GM15510 (cell line): ENCODE data around the gene ATP13A5.

Source experiments
- POLR2A ChIP-seq: IDR thresholded peaks from 3 replicates; pipeline ENCODE4 v1.6.1; 2011; ENCODE audit warnings: borderline replicate concordance; ENCODE audit not compliant: insufficient read length; ENCODE audit errors: extremely low read depth

Gene ATP13A5

DNA sequence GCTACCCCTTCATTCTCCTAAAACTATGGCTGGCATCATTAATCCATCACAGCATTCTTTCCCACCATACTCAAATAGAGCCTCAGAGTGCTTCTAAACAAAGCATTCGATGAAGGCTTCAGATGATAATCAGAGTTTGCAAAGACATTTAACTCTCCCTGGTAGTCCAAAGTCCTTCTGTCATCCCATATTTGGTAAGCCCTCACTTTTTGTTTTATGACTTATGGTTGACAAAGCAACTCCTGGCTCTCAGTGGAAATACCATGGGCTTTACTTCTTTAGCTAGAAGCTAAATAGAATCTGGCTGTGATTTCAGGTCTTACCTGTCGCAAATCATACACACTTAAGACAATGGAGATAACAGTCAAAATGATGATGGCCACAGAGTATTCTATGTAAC, 27.8 kb downstream of the ATP13A5 start:
- no peak for TF ChIP-seq POLR2A

DNA sequence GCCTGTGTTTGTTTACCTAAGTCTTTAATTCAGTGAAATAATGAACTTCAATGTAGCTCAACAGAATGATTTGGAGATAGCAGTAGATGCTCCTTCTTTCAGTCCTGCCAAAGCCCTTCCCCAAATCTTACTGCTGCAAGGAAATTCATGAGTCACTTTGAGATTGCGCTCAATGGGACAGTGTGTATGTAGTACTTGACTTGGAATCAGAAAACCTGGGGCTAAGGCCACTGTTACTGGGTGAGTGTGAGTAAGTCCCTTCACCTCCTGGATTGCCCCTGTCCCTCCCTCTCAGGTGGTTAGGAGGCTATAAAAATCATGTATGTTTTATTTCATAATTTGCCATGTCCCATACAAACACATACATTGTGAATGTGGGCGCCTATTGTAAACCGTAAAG, 29.9 kb downstream of the ATP13A5 start:
- TF ChIP-seq POLR2A: no peak

DNA sequence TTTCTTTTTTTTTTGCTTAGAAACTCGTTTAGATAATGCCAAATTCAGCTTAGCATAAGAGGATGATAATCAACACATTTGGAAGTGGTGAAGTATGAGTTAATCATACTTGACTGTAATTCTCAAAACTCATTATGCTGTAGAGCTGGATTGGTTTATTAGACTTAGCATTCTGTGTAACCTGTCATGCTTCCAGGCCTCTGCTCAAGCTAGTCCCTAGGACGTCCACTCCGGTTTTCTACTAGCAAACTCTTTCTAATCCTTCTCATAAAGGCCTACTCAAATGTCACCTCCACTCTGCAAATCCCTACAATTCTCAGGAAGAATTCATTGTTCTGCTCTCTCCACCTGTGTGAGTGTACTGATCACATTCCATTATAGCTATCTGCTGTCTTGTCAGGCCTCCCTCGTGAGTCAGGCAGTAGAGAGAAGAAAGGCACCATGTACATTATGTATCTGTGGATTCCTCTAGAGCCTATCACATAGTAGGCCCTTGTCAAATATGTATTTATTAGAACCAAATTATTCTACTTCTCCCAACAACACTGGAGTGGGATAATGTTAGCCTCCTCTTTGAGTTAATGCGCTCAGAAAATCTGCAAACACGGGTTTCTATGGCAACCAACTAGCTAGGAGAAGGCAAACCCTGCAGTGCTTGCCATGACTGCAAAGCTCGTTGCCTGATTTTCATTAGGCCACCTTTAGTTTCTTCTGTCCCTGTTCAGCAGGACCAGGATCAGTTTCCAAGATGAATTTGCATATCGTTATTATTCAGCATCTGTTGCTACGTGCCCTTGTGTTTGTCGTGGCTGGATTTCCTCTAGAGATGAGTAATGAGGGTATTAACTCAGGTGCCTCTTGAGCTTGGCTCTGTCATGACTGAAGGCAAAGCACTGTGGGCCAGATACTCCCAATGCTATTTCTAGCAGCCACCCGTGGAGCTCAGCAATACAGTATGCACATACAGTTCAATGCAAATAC, 30.7 kb downstream of the ATP13A5 start:
- TF ChIP-seq POLR2A: no peak

DNA sequence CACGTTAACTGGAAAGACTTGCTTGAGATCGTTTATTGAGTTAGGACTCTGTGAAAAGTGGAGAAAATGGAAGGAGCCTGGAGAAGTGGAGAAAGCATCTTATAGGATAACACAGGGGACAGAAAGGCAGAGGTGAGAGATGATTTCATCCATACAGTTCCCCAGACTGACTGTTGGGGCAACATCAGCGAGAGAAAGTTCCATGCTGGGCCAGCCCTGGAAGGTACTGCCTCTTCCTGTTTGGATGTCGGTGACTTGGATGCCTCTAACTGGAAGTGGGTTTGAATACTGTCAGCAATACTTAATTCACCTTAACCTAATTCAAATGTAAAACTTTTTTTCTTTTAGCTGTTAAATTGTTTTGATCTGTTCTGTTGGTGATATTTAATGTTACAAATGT, 32.3 kb downstream of the ATP13A5 start:
- TF ChIP-seq POLR2A: no peak

DNA sequence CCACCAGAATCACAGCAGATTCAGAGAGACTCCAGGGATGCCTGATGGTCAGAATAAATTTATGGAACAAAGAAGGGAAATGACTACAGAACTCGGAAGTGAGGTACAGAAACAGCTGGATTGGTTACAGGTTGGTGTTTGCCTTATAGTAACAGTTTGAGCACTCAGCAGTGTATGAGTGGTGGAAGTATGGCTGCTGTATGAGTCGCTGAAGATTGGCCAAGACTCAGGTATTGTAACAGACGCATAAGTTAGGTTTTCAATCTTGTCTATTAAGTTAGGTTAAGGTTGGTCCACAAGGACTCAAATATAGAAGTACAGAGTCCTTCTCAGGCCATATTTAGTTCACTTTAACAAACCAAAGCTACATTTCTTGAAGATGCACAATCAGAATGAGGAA, 33.1 kb downstream of the ATP13A5 start:
- TF ChIP-seq POLR2A: no peak

DNA sequence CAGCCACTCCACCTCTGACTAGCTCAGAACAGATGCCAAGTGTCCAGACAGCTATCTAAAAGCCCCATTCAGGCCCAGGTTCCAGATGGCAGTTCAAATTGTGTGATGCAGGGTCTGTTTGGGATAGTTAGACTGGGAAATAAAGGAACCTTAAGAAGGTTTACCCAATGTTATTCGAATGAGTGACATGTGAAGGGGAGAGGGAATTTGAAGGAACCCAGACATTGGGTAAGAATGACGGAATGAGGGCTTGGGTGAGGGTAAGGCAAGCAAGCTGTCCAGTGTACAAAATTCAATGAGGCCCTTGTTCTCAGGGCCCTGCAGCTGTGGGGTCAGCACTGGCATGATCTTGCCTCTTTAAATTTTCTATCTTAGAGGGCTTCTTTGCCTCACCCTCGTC, 34.1 kb downstream of the ATP13A5 start:
- no peak for TF ChIP-seq POLR2A

DNA sequence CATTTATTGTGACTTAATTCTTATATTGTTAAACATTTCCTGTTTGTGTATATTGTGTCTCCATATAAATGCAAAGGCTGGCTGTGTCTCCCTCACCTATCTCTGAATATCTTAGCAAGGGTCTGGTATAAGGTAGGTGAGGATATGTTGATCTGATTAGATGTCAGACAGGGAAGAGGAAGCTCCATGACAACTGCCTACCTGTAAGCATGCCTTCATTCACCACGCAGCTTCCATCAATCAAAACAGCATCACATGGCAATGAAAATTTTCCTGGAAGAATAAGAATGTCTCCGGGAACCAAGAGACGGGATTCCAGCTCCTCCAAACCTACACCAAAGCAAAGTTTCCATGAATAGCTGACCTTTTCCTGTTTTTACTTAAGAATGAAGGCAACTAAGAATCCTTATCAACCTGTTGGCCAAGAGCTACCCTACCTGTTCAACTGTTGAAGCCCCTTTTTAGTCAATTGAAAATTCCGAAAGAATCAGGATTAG, 34.8 kb downstream of the ATP13A5 start:
- no peak for TF ChIP-seq POLR2A

DNA sequence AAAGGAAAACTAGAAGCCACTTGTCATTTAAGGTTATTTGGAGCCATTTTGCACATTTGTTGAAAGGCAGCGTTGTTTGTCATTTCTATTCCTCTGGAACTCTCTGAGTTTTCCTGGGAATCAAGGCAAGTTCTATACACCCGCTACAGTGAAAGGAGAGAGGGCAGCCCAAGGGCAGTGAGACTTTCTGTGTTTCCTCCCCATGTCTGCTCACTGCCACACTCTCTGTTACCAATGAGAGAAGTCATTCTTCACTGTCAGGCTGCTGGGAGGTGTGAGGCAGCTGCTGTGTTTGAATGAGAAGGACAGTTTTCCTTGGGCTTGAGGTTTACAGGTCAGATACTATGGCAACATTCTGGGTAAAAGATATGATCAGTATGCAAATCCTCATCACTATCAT, 36.0 kb downstream of the ATP13A5 start:
- no peak for TF ChIP-seq POLR2A

DNA sequence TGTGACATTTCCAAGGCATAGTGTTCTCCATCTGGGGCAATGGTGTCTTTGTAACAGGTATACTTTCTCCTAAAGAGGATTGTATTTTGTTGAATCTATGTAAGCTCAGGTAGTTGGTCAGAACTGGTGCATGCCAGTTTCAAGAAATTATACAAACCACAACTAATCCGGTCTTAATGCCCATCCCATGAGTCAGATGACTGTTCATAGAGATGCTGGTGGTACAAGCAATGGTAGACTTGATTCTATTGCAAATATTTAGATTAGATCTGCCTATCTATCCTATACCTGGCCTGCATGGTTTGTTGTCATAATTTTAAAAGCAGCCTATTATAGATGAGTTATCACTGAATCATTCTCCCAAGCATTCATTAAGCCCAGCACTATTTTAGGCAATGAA, 43.5 kb downstream of the ATP13A5 start:
- TF ChIP-seq POLR2A: no peak

DNA sequence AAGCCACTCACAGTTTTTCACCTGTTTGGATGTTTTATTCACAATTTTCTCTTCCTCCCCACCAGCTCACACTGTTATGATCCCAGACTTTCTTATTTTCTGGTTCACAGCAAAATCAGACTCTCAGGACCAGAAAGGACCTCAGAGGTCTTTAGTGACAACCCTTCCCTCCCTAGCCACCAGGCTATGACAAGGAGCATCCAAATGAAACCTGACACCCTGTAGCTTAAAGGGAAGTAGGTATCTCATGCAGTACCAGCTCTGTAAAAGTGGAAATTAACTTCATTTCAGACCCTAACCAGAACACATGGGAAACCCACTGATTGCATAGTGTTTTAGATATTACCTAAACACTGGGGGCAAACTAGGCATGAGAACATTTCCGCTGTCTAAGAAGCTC, 45.3 kb downstream of the ATP13A5 start:
- no peak for TF ChIP-seq POLR2A

DNA sequence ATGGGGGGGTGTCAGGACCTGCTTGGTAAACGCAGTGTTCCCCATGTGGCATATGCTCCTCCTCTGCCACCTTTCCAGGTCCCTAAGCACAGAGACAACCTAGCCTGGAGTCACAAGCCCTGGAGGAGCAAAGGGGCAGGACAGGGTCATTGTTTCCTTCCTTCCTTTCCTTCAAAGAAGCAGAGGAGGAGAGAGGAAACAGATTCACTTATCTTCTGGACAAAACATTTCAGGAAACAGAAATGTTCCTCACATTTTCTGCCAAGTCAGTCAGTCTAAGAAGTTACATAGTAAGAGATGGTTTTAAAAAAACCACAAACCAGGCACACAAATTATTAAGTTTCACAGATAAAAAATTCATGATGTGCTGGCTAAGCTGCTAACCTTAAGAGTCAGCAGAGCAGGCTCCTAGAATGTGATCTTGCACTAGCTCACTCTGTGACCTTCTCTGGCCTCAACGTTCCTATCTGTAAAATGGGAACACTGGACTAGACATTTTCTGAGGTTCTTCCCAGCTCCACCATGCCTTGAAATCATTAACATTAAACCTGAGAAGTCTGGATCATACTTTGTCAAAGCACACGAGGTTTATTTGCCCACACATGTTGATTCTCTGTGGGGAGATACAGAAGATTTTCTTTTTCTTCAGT, 47.9 kb downstream of the ATP13A5 start:
- TF ChIP-seq POLR2A: no peak

DNA sequence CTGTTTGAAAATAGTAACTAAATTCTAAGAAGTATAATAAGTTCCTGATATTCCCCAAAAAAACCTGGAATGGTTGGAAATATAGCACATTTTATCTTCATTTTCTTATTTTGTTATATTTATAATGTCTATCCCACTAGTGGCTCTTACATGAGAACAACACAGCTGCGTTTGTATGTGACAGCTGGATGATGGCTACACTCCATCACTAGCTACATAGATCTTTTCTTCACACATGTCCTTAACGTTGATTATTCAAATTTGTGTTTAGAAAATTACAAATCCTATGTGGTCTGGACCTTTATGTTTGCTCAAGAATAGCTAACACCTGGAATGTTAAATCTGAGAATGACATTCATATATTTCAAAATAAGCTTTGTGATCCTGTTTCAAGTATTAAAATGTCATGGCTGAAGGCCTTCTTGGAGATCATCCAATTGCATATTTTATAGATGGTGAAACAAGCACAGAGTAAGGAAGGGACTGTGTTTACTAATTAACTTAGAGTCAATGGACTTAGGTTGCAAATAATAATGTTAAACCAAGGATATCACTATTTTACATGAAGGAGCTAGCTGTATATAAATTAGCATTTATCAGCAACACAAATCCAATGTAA, 60.8 kb downstream of the ATP13A5 start:
- TF ChIP-seq POLR2A: no peak

DNA sequence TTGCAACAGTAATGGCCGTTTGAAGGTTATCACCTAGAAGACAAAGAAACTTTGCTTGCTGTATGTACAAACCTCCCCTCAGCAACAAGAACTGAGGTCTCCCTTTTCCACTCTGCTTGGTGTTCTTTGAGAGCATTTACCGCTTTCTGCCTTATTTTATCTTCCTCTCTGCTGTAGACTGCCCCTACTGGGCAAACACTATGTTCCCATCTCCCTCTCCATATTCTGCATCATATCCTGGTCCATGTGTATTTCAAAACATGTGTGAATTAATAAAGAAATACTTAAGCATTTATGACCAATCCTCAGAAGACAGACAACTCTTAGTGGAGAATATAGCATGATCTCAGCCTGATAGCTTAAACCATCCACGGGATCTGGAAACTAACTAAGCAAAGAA, 64.4 kb downstream of the ATP13A5 start:
- no peak for TF ChIP-seq POLR2A

DNA sequence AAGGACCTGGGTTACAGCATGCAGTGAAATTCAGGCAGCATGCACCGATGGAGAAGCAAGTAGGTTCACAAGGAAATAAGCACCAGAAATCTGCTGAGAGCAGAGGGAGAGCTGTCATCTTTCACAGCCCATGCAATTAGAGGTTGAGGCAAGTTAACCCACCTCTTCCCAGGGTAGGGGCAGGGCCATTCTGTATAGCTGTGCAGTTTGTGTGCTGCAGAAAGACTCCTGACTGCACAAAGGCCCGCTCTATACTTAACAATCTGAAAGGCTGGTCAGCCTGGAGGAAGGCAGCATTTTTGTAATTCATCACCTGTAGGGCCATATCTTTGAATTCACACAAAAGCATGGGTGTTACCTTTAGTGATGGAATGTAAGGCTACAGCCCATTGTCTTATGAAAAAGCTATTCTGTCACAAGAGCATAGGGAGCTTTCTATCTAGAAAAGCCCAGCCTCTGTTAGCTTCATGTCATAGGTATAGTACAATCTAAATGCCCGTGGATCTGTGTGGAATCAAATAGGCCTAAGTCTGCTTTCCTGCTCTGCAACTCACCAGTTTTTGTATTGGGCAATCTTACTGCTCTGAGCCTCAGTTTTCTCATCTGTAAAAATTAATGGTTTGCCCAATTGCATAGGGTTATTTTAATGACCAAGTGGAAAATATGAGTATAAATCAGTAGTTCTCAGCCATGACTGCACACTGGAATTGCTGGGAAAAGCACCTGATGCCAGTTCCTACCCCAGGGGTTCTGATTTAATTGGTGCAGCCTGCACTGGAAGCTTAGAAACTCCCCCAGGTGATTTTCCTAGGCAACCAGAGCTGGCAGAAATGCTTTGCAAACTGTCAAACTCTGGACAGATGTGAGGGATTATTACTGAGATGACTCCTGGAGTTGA, 65.2 kb downstream of the ATP13A5 start:
- TF ChIP-seq POLR2A: no peak

DNA sequence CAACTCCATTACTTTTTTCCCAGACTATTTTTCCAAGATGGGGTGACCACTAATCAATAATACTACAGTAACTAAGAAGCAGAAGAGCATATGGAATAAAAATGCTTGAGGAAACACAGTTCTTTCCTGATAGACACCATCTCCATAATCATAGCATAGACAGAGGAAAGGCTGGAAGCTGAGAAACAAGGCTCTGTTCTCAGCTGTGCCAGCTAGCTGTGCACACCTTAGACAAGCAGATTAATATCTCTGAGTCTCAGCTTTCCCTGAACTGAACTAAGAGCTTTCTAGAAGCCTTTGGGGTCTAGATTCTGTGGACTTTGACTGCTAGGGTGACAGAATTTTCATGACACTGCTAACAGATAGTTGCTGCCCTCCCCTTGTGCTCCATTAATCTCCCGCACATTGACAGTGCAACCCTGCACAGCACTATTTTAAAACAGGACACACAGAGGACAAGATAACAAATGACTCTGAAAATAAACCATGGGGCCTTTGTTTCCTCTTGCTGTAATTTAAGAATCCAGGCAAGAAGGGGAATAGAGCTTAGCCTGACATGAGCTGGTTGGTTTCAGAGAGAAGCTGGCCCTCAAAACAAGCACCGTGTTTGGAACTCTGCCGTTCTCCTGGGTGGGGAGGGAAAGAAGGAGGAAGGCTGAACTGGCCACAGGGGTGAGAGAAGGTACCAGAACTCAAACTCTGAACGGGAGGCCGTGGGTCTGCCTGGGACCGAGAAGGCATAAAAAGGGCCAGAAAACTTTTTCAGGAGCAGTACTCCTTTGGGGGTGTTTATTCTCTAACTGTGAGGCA, 67.4 kb downstream of the ATP13A5 start:
- TF ChIP-seq POLR2A: no peak

DNA sequence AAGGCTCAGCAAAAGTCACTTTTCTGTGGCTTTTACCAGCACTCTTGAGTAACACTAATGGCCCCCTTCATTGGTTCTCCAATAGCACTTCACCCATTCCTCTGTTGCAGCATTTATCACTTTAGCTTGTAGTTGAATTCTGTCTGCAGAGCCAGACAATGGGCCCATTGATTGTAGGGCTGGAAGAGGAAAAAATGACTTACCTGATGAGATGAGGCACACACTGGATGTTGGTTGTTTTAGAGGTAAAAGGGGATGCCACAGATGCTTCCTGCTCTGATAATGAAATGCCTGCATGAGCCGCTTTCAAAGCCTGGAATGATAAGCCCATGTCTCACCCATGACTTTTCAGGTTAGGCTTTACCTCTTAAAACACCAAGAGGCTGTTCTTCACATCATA, 73.2 kb downstream of the ATP13A5 start:
- TF ChIP-seq POLR2A: no peak
